HCEC 1CT (cell line): ENCODE measurements around the gene RASSF1.
"Not testable (repeated sequence)": the region's sequence is repeated elsewhere in the genome, so short reads cannot be mapped to it uniquely, and the experiment has no call there.

Source experiments
- DNase-seq: peaks from one replicate; pipeline ENCODE4 v3.0.0-alpha.2; 2017

RASSF1 gene

GRCh38 chr3:50298836-50299637, 41.6 kb downstream of the RASSF1 start, which contains the start of the genes HYAL3 and NAA80:
HYAL3 (minus strand) TSS chr3:50299405; CDS start chr3:50295602, 3,803 bp downstream.
NAA80 (minus strand) TSS chr3:50299405; CDS start chr3:50297463, 1,942 bp downstream.
- DNase-seq, result peak; percentile 99

DNA sequence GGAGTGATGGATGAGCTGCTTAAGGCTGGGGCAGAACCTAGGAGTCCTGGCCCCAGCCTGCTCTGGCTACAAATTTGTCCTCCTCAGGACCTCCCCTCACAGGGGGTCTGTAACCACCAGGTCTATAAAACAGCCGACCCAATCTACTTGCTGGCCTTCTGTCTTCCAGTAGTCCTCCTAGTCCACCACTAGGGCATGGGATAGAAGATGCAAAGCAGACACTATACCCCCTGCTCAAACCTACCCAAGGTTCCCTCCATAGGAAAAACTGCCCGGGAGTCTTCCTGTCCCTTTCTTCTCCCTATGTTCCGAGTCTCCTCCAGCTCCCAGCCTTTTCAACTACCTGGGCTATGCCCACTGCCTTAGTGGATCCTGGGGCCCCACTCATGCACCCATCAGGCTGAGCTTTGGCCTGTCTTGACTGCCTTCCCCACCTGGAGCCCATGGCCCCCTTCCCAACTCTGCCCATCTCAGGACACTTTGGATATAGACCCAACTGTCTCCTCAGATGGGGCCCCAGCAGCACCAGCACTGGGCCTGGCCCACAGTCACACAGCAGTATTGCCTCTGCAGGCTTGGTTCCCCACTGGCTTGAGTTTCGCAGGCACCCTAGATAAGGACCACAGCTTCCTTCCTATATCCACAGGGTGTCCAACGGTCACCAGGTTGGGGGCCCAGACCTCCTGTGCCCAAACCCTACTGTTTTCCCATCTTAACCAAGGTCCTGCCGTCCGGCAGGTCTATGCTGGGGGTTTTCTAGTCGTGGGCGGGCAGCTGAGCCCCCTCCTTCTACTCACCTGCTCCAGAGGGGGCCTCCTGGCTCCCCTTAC, 42.5 kb downstream of the RASSF1 start:
- no peak for DNase-seq

GRCh38 chr3:50297384-50297775, 43.3 kb downstream of the RASSF1 start:
- no peak for DNase-seq

GRCh38 chr3:50296721-50297383, 43.8 kb downstream of the RASSF1 start:
- DNase-seq, result no peak

GRCh38 chr3:50295553-50296431, 44.8 kb downstream of the RASSF1 start:
- no peak for DNase-seq

DNA sequence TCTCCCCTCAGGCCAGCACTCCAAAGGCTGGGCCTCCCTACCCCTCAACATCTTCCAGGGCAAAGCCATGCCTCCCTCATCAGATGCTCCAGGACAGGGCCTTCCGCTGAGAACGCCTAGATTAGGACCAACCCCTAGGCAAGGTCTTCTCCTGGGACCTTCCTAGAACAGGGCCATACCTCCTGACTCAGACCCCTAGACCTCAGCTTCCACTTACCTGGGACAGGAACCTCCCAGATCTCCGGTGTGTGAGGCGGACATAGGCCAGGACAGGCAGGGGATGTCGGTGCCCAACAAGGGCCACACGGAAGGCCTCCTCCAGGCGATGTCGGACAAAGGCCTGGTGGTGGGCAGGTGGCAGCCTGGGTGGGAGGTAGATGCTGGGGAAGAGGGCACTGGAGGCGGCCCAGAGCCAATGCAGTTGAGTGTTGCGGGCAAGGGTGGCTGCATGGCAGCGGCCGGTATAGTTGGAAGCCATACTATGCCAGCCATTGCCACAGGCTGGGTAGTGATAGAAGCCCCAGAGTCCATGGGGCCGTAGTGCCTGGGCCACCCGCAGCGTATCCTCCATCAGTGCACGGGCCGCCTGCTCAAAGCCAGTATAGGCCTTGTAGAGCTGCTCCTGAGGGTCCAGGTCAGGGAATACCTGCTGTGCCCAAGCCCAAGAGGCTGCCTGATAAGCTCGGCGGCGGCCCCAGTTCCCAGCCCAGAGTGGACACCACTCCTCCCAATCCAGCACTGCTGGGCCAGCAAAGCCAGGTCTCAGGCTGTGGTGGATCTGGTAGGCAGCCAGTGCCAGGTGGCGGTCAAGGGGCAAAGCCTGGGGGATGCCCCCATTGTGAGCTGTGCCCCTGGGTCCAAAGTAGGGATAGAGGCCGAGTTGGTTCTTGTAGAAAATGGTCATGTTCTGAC, 45.9 kb downstream of the RASSF1 start:
- no peak for DNase-seq

GRCh38 chr3:50294089-50294488, 46.5 kb downstream of the RASSF1 start:
- no peak for DNase-seq

GRCh38 chr3:50293079-50293801, 47.4 kb downstream of the RASSF1 start:
- DNase-seq, result no peak

GRCh38 chr3:50292159-50293078, 48.2 kb downstream of the RASSF1 start, which contains the start of gene IFRD2:
IFRD2 (minus strand) TSS chr3:50292429; CDS start chr3:50292274, 155 bp downstream.
- DNase-seq, result peak; percentile 99

GRCh38 chr3:50290161-50290641, 50.4 kb downstream of the RASSF1 start:
- DNase-seq, result no peak

GRCh38 chr3:50289130-50289529, 51.5 kb downstream of the RASSF1 start:
- no peak for DNase-seq

DNA sequence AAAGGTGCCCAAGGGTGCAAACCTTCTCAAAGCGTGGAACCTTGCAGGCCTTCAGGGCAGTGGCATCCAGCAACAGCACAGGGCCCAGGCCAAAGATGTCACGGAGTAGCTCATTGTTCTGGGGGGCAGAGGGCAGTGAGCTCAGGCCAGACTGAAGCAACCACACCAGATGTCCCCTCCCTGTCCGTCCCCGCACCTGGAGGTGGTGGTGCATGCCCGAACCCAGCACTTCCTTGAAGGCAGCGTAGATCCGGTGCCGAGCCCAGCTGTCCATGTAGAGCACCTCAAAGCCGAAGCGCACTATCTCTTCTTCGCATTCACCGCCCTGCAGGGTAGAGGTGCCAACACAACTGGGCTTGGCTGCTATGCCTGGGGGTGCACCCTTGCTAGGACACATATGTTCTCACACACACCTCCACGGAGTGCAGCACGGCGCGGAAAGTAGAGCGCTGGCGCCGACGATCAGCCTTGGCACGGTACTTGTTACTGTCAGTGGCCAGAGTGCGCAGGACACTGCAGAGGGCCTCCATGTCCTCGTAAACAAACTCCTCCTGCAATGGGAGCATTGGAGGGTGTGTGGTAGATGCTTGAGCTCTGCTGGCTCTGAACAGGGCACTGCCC, 52.1 kb downstream of the RASSF1 start:
- DNase-seq, result no peak

GRCh38 chr3:50287262-50287661, 53.4 kb downstream of the RASSF1 start:
- DNase-seq, result no peak

DNA sequence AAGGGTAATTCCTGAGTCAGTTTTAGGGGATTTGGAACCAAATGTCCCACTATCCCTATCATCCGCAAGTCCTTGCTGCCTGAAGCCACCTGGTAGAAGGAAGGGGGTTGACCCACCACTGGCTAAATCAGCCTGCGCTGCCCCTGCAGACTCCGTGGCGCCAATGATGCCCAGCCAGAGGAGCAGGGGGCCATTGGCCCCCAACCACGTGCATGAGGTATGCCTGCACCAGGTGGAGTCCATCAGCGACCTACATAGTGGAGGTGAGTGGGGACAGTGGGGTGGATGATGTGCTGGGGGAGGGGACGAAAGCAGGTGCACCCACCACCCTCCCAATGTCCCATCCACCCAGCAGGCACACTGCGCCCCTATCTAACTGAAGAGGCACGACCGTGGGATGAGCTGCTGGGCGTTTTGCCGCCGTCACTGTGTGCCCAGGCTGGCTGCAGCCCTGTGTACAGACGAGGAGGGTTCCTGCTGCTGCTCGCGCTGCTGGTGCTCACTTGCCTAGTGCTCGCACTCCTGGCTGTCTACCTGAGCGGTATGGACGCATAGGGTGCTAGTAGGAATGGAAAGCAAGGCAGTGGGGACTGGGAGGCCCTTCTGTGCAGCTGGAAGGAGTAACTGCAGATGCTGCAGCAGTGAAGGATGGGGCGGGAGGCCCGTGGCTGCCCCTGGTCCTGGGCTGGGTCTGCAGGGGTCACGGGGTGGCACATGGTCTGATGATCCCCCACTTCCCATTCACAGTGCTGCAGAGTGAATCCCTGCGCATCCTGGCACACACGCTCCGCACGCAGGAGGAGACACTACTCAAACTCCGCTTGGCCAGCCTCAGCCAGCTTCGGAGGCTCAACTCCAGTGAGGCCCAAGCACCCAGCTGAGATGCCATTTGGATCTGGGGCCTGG, 54.1 kb downstream of the RASSF1 start:
- DNase-seq, result no peak

- DNase-seq, result not testable (repeated sequence)
Observed at GRCh38 chr3:50284121-50284520, 56.5 kb downstream of the RASSF1 start.
